Esophagus squamous epithelium (tissue), 4 donors: Measurements from ENCODE around the gene KRTAP3-3.

ENCODE experiments used
- POLR2A ChIP-seq, 4 donors: fragments of 450-650 bp; IDR thresholded peaks; one replicate each; pipeline ENCODE4 v1.6.1; 2017; ENCODE audit warnings: antibody characterized with exemption in 4 of 4, mild to moderate bottlenecking in 4 of 4, moderate library complexity in 3 of 4
- TF ChIP-seq, protein P1 (sequence below), 6 experiments: fragments of 450-650 bp in 4 of 6; fragments of 200-600 bp in 2 of 6; sonication (generic) in 2 of 6; IDR thresholded peaks; one replicate each; pipeline ENCODE4 v1.5.1; 2016 to 2019; ENCODE audit warnings: antibody characterized with exemption in 6 of 6, mild to moderate bottlenecking in 4 of 6, moderate library complexity in 4 of 6

DNA sequence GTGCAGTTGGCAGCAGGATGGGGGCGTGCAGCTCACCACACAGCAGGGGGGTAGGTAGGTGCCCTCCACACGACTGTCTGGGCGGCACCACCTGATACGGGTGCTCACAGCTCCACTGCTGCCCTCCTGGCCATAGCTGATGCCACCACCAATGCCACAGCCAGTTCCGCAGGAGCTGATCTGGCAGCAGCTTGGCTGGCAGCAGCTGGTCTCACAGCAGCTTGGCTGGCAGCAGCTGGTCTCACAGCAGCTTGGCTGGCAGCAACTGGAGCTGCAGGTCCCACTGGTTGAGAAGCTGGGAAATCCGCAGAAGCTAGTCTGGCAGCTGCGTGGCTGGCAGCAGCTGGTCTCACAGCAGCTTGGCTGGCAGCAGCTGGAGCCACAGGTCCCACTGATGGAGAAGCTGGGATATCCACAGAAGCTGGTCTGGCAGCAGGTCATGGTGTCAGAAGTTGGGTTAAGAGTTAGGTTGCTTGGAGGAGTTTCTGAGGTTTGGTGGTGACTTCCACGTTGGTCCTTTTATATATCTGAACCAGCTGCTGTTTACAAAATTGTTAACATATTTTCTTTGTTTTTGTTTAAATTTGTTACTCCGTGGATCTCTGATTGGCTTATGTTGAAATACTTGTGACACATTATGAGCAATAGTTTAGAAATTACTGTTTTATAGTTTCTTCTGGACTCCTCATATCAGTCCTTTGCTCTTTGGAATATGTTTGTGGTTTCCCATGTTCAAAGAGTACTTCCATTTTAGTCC lies 32.9 kb upstream of the KRTAP3-3 start, which contains the start of gene KRTAP1-5:
- TF ChIP-seq, protein P1, sequence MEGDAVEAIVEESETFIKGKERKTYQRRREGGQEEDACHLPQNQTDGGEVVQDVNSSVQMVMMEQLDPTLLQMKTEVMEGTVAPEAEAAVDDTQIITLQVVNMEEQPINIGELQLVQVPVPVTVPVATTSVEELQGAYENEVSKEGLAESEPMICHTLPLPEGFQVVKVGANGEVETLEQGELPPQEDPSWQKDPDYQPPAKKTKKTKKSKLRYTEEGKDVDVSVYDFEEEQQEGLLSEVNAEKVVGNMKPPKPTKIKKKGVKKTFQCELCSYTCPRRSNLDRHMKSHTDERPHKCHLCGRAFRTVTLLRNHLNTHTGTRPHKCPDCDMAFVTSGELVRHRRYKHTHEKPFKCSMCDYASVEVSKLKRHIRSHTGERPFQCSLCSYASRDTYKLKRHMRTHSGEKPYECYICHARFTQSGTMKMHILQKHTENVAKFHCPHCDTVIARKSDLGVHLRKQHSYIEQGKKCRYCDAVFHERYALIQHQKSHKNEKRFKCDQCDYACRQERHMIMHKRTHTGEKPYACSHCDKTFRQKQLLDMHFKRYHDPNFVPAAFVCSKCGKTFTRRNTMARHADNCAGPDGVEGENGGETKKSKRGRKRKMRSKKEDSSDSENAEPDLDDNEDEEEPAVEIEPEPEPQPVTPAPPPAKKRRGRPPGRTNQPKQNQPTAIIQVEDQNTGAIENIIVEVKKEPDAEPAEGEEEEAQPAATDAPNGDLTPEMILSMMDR (IDR thresholded peaks at IDR 0.05), result no peak
- TF ChIP-seq POLR2A (IDR thresholded peaks at IDR 0.05), result no peak
